Left ventricle myocardium inferior (tissue), 1 donor: ENCODE measurements around the gene GOLGA1. TPM values are rescaled to one million over a fixed set of nuclear protein-coding genes. Genes with fewer than 3 reads are reported as not detected.

Source experiments
- DNase-seq: peaks from one replicate; pipeline ENCODE4 v3.0.0-alpha.2; 2020
- H3K27ac ChIP-seq: fragments of 200-600 bp; replicated peaks from 2 replicates; pipeline ENCODE4 v1.8.0; 2021
- H3K27me3 ChIP-seq: fragments of 200-600 bp; 2 replicates; pipeline ENCODE4 v1.8.0; 2021; ENCODE audit warnings: low read depth
- H3K36me3 ChIP-seq: fragments of 200-600 bp; 2 replicates; pipeline ENCODE4 v1.8.0; 2021
- H3K4me1 ChIP-seq: fragments of 200-600 bp; 2 replicates; pipeline ENCODE4 v1.8.0; 2021
- H3K4me3 ChIP-seq: fragments of 200-600 bp; 2 replicates; pipeline ENCODE4 v1.8.0; 2021; ENCODE audit warnings: mild to moderate bottlenecking, moderate library complexity
- H3K9me3 ChIP-seq: fragments of 200-600 bp; replicated peaks from 2 replicates; pipeline ENCODE4 v1.8.0; 2021
- intact Hi-C: fragments of 100-400 bp; cut with micrococcal nuclease; formaldehyde crosslinking; loops from one replicate; pipeline ENCODE4 v1.11.0; 2022
- total RNA-seq: library from RNA; stranded (reverse); fragmentation: NEBNext Ultra II Directional; extraction: Animal tissue kit (Norgen Biotek cat#: 25700); gene quantifications from one replicate; pipeline ENCODE4 v1.2.1, GENCODE V29; 2021
- TF ChIP-seq, protein P1 (sequence below): fragments of 200-600 bp; IDR thresholded peaks from 2 replicates; pipeline ENCODE4 v1.8.0; 2021; ENCODE audit warnings: antibody characterized with exemption, mild to moderate bottlenecking, borderline replicate concordance
- donor health status: DM: no; HTN: yes; CAD: no; lungs with severe emphysema.

Gene GOLGA1
- total RNA-seq, 1 donor from 2014 or later, result 17.9 TPM

DNA sequence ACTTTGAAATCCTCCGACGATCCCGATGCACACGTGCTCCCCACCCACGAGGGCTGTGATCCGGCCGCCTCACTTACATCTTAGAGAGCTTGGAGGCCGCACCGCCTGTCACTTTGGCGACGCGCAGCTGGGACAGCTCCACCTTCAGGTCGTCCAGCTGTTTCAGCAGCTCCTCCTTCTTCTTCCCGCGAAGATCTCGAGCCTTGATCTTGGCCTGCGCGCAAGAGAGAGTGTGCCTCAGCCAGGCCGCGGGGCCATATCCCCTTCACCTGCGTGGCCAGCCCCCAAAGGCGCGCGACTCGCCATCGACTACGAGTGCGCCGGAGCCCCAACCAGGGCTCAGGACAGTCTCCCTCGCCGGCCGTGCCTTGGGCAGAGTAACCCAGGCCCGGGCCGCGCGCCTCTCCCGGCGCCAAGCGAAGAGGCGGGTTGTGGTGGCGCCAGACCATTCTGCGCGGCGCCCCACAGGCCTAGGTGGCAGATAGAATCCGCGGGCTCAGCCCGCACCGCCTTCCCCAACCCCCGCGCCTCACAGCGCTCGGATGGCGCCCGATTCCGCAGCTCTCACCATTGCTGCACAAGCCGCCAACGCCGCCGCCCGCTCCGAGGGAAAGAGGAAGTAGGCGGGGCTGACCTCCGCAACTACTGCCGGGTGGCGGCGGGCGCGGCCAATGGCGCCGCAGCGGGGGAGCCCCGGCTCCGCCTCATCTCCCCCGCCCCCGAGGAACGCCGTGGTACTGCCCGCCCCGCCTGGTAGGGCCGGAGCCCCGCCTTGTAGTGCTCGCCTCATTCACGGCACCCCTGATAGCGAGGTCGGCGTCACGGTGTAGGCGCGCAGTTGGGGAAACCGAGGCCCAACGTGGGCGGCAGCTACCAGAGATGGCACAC is 79.3 kb downstream of the GOLGA1 start, which contains the start of the genes ARPC5L and RPL35:
Gene ARPC5L, plus strand, starts transcription at position 789 of the 888 bp plus-strand sequence. CDS start 7,161 bp downstream, outside the sequence.
Gene RPL35, minus strand, starts transcription at position 616 of the 888 bp plus-strand sequence. Its CDS starts 45 bp downstream, at position 571.
- TF ChIP-seq, protein P1, sequence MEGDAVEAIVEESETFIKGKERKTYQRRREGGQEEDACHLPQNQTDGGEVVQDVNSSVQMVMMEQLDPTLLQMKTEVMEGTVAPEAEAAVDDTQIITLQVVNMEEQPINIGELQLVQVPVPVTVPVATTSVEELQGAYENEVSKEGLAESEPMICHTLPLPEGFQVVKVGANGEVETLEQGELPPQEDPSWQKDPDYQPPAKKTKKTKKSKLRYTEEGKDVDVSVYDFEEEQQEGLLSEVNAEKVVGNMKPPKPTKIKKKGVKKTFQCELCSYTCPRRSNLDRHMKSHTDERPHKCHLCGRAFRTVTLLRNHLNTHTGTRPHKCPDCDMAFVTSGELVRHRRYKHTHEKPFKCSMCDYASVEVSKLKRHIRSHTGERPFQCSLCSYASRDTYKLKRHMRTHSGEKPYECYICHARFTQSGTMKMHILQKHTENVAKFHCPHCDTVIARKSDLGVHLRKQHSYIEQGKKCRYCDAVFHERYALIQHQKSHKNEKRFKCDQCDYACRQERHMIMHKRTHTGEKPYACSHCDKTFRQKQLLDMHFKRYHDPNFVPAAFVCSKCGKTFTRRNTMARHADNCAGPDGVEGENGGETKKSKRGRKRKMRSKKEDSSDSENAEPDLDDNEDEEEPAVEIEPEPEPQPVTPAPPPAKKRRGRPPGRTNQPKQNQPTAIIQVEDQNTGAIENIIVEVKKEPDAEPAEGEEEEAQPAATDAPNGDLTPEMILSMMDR, result no peak
- Histone ChIP-seq H3K27ac (peak within 1 kb of the TSS; percentile 92), H3K9me3 (no peaks in the 10 kb centered on the region), H3K36me3 (peaks cover 37% of the 10 kb centered on the region), H3K4me1 (peaks cover 51% of the 10 kb centered on the region), H3K27me3 (no peaks in the 10 kb centered on the region), H3K4me3 (peak within 1 kb of the TSS; percentile 94)
- intact Hi-C loops, result no loop called here
- peak; percentile 94 for DNase-seq

- no peaks in the 10 kb centered on the region for H3K9me3 ChIP-seq
- peak overlapping the region; percentile 94 for H3K4me3 ChIP-seq
- TF ChIP-seq, protein P1, result no peak
- peak overlapping the region; percentile 92 for H3K27ac ChIP-seq
- intact Hi-C loops, result no loop called here
- peaks cover 51% of the 10 kb centered on the region for H3K4me1 ChIP-seq
- no peaks in the 10 kb centered on the region for H3K27me3 ChIP-seq
- no peak for DNase-seq
- peaks cover 37% of the 10 kb centered on the region for H3K36me3 ChIP-seq
Measured at GRCh38 chr9:124860582-124861341, 80.1 kb downstream of the GOLGA1 start.

GRCh38 chr9:124859803-124860581 is 80.9 kb downstream of the GOLGA1 start:
- H3K4me3 ChIP-seq, result peak overlapping the region; percentile 94
- H3K27ac ChIP-seq, result peak overlapping the region; percentile 92
- intact Hi-C loops, result no loop called here
- H3K9me3 ChIP-seq, result no peaks in the 10 kb centered on the region
- no peak for DNase-seq
- H3K36me3 ChIP-seq, result peaks cover 37% of the 10 kb centered on the region
- H3K4me1 ChIP-seq, result peaks cover 51% of the 10 kb centered on the region
- TF ChIP-seq, protein P1, result no peak
- H3K27me3 ChIP-seq, result no peaks in the 10 kb centered on the region

DNA sequence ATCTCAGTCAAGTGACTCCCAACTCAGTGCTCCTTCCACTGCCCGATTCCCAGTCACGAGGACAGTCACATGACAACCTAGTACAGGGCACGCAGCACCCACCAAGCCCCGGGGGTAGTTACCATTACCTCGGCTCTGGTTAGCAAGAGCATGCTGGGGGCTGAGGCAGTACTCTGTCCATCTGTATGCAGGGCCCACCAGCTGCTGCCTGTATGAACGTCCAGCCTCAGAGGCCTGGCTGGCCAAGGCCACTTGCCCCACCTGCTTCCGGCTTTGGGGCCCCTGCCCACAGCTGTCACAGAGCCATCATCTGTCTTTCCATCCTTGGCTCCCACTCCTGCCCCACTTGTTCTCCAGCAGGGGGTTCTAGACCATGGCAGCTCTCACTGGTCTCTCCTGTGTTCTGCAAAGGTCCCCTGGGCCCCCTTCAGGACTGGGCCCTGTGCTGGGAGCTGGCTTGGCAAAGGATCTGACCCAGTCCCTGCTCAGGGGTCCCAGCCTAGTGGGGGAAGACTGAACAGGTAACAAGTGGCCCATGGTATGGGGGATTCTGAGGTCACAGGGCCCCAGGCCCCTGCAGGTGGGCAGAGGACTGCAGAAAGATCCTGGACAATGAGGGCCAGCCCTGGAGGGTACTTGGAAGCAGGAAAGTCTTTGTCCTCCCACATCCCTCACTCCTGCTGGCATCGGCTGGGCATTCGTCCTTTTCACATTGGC is 82.4 kb downstream of the GOLGA1 start:
- H3K36me3 ChIP-seq, result peaks cover 37% of the 10 kb centered on the region
- no peak overlapping the region for H3K27ac ChIP-seq
- H3K4me3 ChIP-seq, result no peak overlapping the region
- TF ChIP-seq, protein P1, result no peak
- H3K4me1 ChIP-seq, result peaks cover 48% of the 10 kb centered on the region
- intact Hi-C loops, result no loop called here
- no peaks in the 10 kb centered on the region for H3K9me3 ChIP-seq
- DNase-seq, result no peak
- H3K27me3 ChIP-seq, result no peaks in the 10 kb centered on the region
